Ovary (tissue), 9 donors: Measurements from ENCODE around the gene AP2B1. TPM values are rescaled to one million over a fixed set of nuclear protein-coding genes. Genes with fewer than 3 reads are reported as not detected.

Experiments
- DNase-seq, 5 donors: peaks; one replicate each; pipeline ENCODE4 v3.0.0-alpha.2; 2019 to 2020
- H3K27ac ChIP-seq, 2 donors: fragments of 200-600 bp; one replicate each; pipeline versions ENCODE4 v1.5.1 to v1.8.0; 2019 to 2022
- H3K27me3 ChIP-seq: fragments of 200-600 bp; one replicate; pipeline ENCODE4 v1.8.0; 2022
- H3K36me3 ChIP-seq: fragments of 200-600 bp; sonication (generic); one replicate; pipeline ENCODE4 v1.5.1; 2019
- H3K4me1 ChIP-seq: one replicate; pipeline ENCODE4 v1.8.1; 2013; ENCODE audit warnings: mild to moderate bottlenecking, moderate library complexity; ENCODE audit not compliant: insufficient read depth
- H3K4me3 ChIP-seq: fragments of 200-600 bp; sonication (generic); one replicate; pipeline ENCODE4 v1.5.1; 2017
- H3K9me3 ChIP-seq, 2 donors: fragments of 200-600 bp in 1 of 2; sonication (generic) in 1 of 2; one replicate each; pipeline versions ENCODE4 v1.5.1 to v1.8.1; 2013 to 2019; ENCODE audit warnings: mild to moderate bottlenecking in 1 of 2, moderate library complexity in 1 of 2
- CTCF ChIP-seq, 3 donors: fragments of 450-650 bp in 2 of 3; fragments of 200-600 bp in 1 of 3; IDR thresholded peaks; one replicate each; pipeline versions ENCODE4 v1.5.1 to v1.8.0; 2016 to 2022; ENCODE audit warnings: antibody characterized with exemption in 3 of 3, mild to moderate bottlenecking in 1 of 3
- EP300 ChIP-seq: sonication (generic); formaldehyde crosslinking; IDR thresholded peaks from one replicate; pipeline ENCODE4 v1.6.1; 2017; ENCODE audit warnings: antibody characterized with exemption
- POLR2A ChIP-seq: fragments of 450-650 bp; IDR thresholded peaks from one replicate; pipeline ENCODE4 v1.6.1; 2017; ENCODE audit warnings: antibody characterized with exemption, mild to moderate bottlenecking, moderate library complexity
- WGBS, 3 donors: extraction: QIAGEN DNeasy Blood & Tissue Kit in 1 of 3; methylation state at CpG; one replicate each; pipeline versions ENCODE4 v1.1.5 to v1.1.7; 2013 to 2017; 5-methylcytosine and 5-hydroxymethylcytosine counted together
- intact Hi-C, 4 donors: fragments of 100-400 bp; cut with DNase I; formaldehyde crosslinking; loops; one replicate each; pipeline versions ENCODE4 v1.11.0 to v1.15.1; 2022 to 2023
- polyA plus RNA-seq, 2 donors: library from polyadenylated mRNA; stranded (reverse); fragments of 200-250 nt in 1 of 2; fragments of 350-450 nt in 1 of 2; fragmentation: Illumina TruSeq in 1 of 2; extraction: RNeasy Lipid Tissue Mini Kit (QIAGEN cat#74804) in 1 of 2; gene quantifications; one replicate each; pipeline ENCODE4 v1.2.3, GENCODE V29; 2013 to 2014
- total RNA-seq, 7 donors: library from RNA; depleted of rRNA in 2 of 7; stranded (reverse); fragments of >200 nt in 2 of 7; fragmentation: NEBNext Ultra II Directional in 3 of 7; extraction: Animal tissue kit (Norgen Biotek cat#: 25700) in 3 of 7; gene quantifications; one replicate each; pipeline versions ENCODE4 v1.1.0 to v1.2.4, GENCODE V29; 2016 to 2023
- donor health status: DM: no; HTN: no; CAD: no; lungs with moderate emphysema.
- donor health status: DM: no; HTN: no; CAD: no.
- donor health status: Bipolar disorder and iron deficiency.
- donor health status: DM: yes; HTN: yes; CAD: no.
- donor health status: DM: no; HTN: no; CAD: no.
- donor health status: DM: yes; HTN: yes; CAD: no.

AP2B1 gene
- total and polyA plus RNA-seq, 9 donors: 42.6 to 170 (median 139) TPM

DNA sequence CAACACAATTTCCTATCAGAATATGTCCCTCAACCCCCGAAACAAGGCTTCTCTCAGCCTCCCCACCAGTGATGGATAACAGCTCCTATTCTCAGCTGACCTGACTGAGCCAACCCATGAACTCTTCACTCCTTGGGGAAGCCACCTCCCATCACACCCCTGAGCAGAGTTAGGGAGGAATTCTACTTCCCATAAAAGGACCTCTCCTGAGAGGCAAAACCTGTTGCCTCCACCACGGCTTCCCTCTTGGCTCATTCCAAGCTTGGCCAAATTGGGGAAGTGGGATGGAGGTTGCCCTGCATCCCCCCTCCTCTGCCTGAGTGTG is 138.6 kb downstream of the AP2B1 start:
- no peak for TF ChIP-seq CTCF (IDR thresholded peaks at IDR 0.05)
- no peak for TF ChIP-seq POLR2A
- no peak for TF ChIP-seq EP300
- no peaks in the 10 kb centered on the region for H3K36me3 ChIP-seq
- no peaks in the 10 kb centered on the region for H3K27me3 ChIP-seq
- no peak for DNase-seq
- H3K27ac ChIP-seq: no peak overlapping the region
- WGBS, 3 donors: 33 to 47% (median 40%) methylated on average over 2 of the region's 2 CpGs
- peaks cover 6% of the 10 kb centered on the region for H3K4me1 ChIP-seq
- no peaks in the 10 kb centered on the region for H3K9me3 ChIP-seq
- intact Hi-C loops: no loop called here
- no peak overlapping the region for H3K4me3 ChIP-seq

- WGBS, 3 donors: 15 to 23% (median 22%) methylated on average over 6 of the region's 6 CpGs
- Histone ChIP-seq H3K9me3 (no peaks in the 10 kb centered on the region), H3K27ac (no peak overlapping the region), H3K4me1 (peaks cover 10% of the 10 kb centered on the region), H3K4me3 (no peak overlapping the region), H3K27me3 (no peaks in the 10 kb centered on the region), H3K36me3 (no peaks in the 10 kb centered on the region)
- TF ChIP-seq EP300 (no peak), CTCF (IDR thresholded peaks at IDR 0.05) (no peak), POLR2A (no peak)
- intact Hi-C loops: no loop called here
- peak in 4 of 5 donors; percentile 43 to 68 (median 62) for DNase-seq
These were observed 139.2 kb downstream of the AP2B1 start for GRCh38 chr17:35726127-35726952.

DNA sequence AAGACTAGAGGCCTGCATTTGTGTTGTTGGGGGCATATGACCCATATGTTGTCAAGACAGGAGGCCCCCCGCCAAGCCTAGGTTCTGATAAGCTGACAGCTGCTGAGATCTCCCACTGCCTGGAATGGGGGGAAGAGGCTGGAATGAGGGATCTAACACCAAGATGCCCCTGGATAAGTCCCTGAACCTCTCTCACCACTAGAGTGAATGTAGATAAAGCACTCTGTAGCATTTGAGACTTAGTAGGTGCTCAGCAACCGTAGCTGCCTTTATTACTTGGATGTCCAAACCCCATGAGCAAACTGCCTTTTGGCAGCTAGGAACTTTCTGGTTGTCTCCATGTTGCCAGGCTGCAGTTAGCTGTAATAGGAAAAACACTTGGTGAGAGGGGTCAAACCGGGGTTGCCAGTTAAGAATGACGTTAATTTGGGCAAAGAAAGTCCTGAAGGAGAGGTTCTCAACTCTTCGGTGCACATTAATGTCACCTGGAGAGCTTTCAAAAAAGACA is 139.9 kb downstream of the AP2B1 start:
- H3K4me3 ChIP-seq: no peak overlapping the region
- no peak for DNase-seq
- H3K4me1 ChIP-seq: peaks cover 10% of the 10 kb centered on the region
- H3K9me3 ChIP-seq: no peaks in the 10 kb centered on the region
- TF ChIP-seq EP300 (no peak), POLR2A (no peak), CTCF (IDR thresholded peaks at IDR 0.05) (no peak)
- intact Hi-C loops: no loop called here
- no peaks in the 10 kb centered on the region for H3K27me3 ChIP-seq
- H3K36me3 ChIP-seq: no peaks in the 10 kb centered on the region
- 61 to 70% (median 68%) methylated on average over 5 of the region's 5 CpGs for WGBS, 3 donors
- H3K27ac ChIP-seq: no peak overlapping the region

DNA sequence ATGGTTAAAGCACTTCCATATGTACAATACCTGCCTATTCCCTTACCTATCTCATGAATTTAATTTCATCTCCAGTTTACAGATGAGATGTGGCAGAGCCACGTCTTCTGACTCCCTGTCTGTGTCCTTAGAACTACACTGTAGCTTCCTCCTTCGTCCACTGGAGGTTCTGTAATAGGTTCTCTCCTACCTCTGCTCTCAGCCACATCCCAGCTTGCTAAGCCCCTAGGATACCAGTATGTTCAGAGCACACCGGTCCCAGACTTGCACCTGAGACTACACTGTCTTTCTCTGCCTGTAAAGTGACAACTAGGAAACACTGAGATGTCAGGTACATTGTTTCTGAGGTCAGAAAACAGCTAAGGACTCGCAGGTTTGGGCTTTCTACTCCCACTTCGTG is 140.5 kb downstream of the AP2B1 start:
- Histone ChIP-seq H3K36me3 (no peaks in the 10 kb centered on the region), H3K9me3 (no peaks in the 10 kb centered on the region), H3K4me3 (no peak overlapping the region), H3K27ac (no peak overlapping the region), H3K4me1 (peaks cover 12% of the 10 kb centered on the region), H3K27me3 (no peaks in the 10 kb centered on the region)
- TF ChIP-seq POLR2A (no peak), CTCF (IDR thresholded peaks at IDR 0.05) (no peak), EP300 (no peak)
- intact Hi-C loops: no loop called here
- no peak for DNase-seq
- WGBS, 3 donors: 85 to 90% (median 89%) methylated on average over 5 of the region's 5 CpGs
